Mesendoderm (in vitro differentiated cells): ENCODE measurements around the gene CYP2W1.

Experiments
- DNase-seq: peaks from one replicate; pipeline ENCODE4 v3.0.0; 2013
- H2AK5ac ChIP-seq: 2 replicates; pipeline ENCODE4 v1.6.1; 2013; ENCODE audit warnings: low read length, inconsistent platforms
- H2BK120ac ChIP-seq: 2 replicates; pipeline ENCODE4 v1.6.1; 2013; ENCODE audit warnings: low read depth, mild to moderate bottlenecking, low read length, moderate library complexity, mixed read lengths
- H2BK15ac ChIP-seq: replicated peaks from 2 replicates; pipeline ENCODE4 v1.6.1; 2013; ENCODE audit warnings: low read depth, mild to moderate bottlenecking, moderate library complexity
- H2BK5ac ChIP-seq: 2 replicates; pipeline ENCODE4 v1.6.1; 2013; ENCODE audit warnings: low read length, inconsistent platforms
- H3K18ac ChIP-seq: 2 replicates; pipeline ENCODE4 v1.6.1; 2013; ENCODE audit warnings: mild to moderate bottlenecking, low read length, mixed read lengths
- H3K23ac ChIP-seq: one replicate; pipeline ENCODE4 v1.6.1; 2013; ENCODE audit warnings: low read length
- H3K27ac ChIP-seq: 2 replicates; pipeline ENCODE4 v1.5.1; 2013; ENCODE audit warnings: low read depth, mild to moderate bottlenecking, inconsistent platforms, low read length, moderate library complexity
- H3K27me3 ChIP-seq: 2 replicates; pipeline ENCODE4 v1.6.1; 2013; ENCODE audit warnings: low read length, control low read depth, mild to moderate bottlenecking, inconsistent platforms; ENCODE audit not compliant: insufficient read depth, poor library complexity
- H3K36me3 ChIP-seq: 2 replicates; pipeline ENCODE4 v1.6.1; 2013; ENCODE audit warnings: low read length, inconsistent platforms; ENCODE audit not compliant: control insufficient read depth, insufficient read depth
- H3K4ac ChIP-seq: one replicate; pipeline ENCODE4 v1.6.1; 2013; ENCODE audit warnings: low read depth, mild to moderate bottlenecking, low read length, moderate library complexity
- H3K4me1 ChIP-seq: 2 replicates; pipeline ENCODE4 v1.6.1; 2013; ENCODE audit warnings: low read depth, low read length, inconsistent platforms; ENCODE audit not compliant: control insufficient read depth
- H3K4me2 ChIP-seq: 2 replicates; pipeline ENCODE4 v1.6.1; 2013; ENCODE audit warnings: low read length
- H3K4me3 ChIP-seq: 2 replicates; pipeline ENCODE4 v1.5.1; 2013; ENCODE audit warnings: mild to moderate bottlenecking, low read length
- H3K56ac ChIP-seq: one replicate; pipeline ENCODE4 v1.6.1; 2013; ENCODE audit warnings: low read length
- H3K79me1 ChIP-seq: 2 replicates; pipeline ENCODE4 v1.6.1; 2013; ENCODE audit warnings: low read length, inconsistent platforms
- H3K79me2 ChIP-seq: 2 replicates; pipeline ENCODE4 v1.6.1; 2013; ENCODE audit warnings: mild to moderate bottlenecking, low read length; ENCODE audit not compliant: control insufficient read depth, insufficient read depth
- H3K9ac ChIP-seq: 2 replicates; pipeline ENCODE4 v1.6.1; 2013; ENCODE audit warnings: low read length, inconsistent platforms
- H4K5ac ChIP-seq: one replicate; pipeline ENCODE4 v1.6.1; 2013; ENCODE audit warnings: low read length
- H4K8ac ChIP-seq: one replicate; pipeline ENCODE4 v1.6.1; 2013; ENCODE audit warnings: low read depth, mild to moderate bottlenecking, control low read depth, low read length, moderate library complexity
- WGBS: extraction: QIAGEN DNeasy Blood & Tissue Kit; methylation state at CpG from one replicate; pipeline ENCODE4 v1.1.7; 2013; ENCODE audit warnings: low lambda C conversion rate, missing lambda C conversion rate; ENCODE audit not compliant: insufficient coverage; ENCODE audit errors: extremely low coverage; 5-methylcytosine and 5-hydroxymethylcytosine counted together

CYP2W1 gene

GRCh38 chr7:1028775-1029636 is 46.0 kb downstream of the CYP2W1 start:
- no peak overlapping the region for H2AK5ac ChIP-seq
- WGBS: no CpG with 5 or more reads among the region's 18 CpGs
- no peaks in the 10 kb centered on the region for H3K27me3 ChIP-seq
- H3K79me1 ChIP-seq: no peaks in the 10 kb centered on the region
- H3K27ac ChIP-seq: no peak overlapping the region
- H3K79me2 ChIP-seq: no peaks in the 10 kb centered on the region
- no peak overlapping the region for H4K5ac ChIP-seq
- no peak overlapping the region for H3K4me3 ChIP-seq
- DNase-seq: peak; percentile 92
- H2BK120ac ChIP-seq: no peak overlapping the region
- H3K23ac ChIP-seq: no peak overlapping the region
- H3K18ac ChIP-seq: peak overlapping the region; percentile 23
- H3K56ac ChIP-seq: peak overlapping the region; percentile 82
- no peak overlapping the region for H2BK5ac ChIP-seq
- H3K36me3 ChIP-seq: no peaks in the 10 kb centered on the region
- peak overlapping the region; percentile 60 for H3K9ac ChIP-seq
- H3K4me2 ChIP-seq: no peak overlapping the region
- no peak overlapping the region for H2BK15ac ChIP-seq
- no peaks in the 10 kb centered on the region for H3K4me1 ChIP-seq
- H3K4ac ChIP-seq: no peak overlapping the region
- H4K8ac ChIP-seq: no peak overlapping the region

DNA sequence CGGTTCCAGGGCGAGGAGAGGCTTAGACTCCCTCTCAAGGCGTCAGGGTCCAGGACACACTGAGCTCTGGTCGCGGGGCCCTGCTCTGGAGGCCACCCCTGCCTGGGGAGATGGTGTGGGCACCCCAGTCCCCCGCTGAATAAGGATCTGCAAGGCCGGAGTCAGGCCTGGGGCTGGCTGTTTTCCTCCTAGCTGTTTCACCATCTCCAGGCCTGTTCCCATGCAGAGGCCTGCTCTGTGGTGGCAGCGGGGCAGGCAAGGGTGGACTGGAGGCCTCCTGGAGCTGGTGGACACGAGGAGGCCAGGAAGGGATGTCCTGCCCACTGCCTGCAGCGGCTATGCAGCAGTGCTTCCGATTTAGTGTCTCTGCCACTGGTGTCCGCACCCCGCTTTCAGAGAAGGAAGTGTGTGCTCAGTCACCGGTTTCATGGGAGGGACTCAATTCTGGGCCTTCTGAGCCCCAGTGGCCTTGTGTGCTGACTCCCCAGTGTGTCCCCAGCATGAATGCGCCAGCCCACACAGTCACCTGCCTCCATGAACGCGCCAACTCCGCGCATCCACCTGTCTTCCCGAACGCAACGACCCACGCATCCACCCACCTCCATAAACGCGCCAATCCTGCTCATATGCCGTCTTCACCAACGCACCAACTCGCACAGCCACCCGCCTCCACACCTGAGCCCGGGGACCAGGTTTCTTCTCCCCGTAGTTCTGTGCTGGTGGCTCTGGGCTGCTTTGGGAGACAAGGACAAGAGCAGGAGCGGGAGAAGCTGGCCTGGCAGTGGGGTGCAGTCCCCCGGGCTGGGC is 46.9 kb downstream of the CYP2W1 start:
- no peak for DNase-seq
- no peak overlapping the region for H3K56ac ChIP-seq
- H3K36me3 ChIP-seq: no peaks in the 10 kb centered on the region

GRCh38 chr7:1030444-1031070 is 47.6 kb downstream of the CYP2W1 start:
- no peak overlapping the region for H2BK5ac ChIP-seq
- H4K8ac ChIP-seq: no peak overlapping the region
- no peak overlapping the region for H3K23ac ChIP-seq
- no peak overlapping the region for H3K9ac ChIP-seq
- no peaks in the 10 kb centered on the region for H3K79me1 ChIP-seq
- H2AK5ac ChIP-seq: no peak overlapping the region
- H3K18ac ChIP-seq: no peak overlapping the region
- no peak overlapping the region for H4K5ac ChIP-seq
- H3K27ac ChIP-seq: no peak overlapping the region
- H2BK120ac ChIP-seq: no peak overlapping the region
- no peak overlapping the region for H3K4ac ChIP-seq
- no peaks in the 10 kb centered on the region for H3K36me3 ChIP-seq
- no peak overlapping the region for H2BK15ac ChIP-seq
- H3K4me3 ChIP-seq: no peak overlapping the region
- no peak overlapping the region for H3K56ac ChIP-seq
- no CpG with 5 or more reads among the region's 12 CpGs for WGBS
- H3K79me2 ChIP-seq: no peaks in the 10 kb centered on the region
- DNase-seq: no peak
- H3K4me2 ChIP-seq: no peak overlapping the region
- no peaks in the 10 kb centered on the region for H3K27me3 ChIP-seq
- H3K4me1 ChIP-seq: no peaks in the 10 kb centered on the region

More for the DNA sequence above, 46.9 kb downstream of the CYP2W1 start:
- Histone ChIP-seq H2BK120ac (no peak overlapping the region), H3K79me2 (no peaks in the 10 kb centered on the region), H4K8ac (no peak overlapping the region), H3K4me1 (no peaks in the 10 kb centered on the region), H3K27ac (no peak overlapping the region), H3K4ac (no peak overlapping the region), H2AK5ac (no peak overlapping the region), H3K27me3 (no peaks in the 10 kb centered on the region), H3K4me2 (no peak overlapping the region), H3K79me1 (no peaks in the 10 kb centered on the region), H3K4me3 (no peak overlapping the region), H2BK5ac (no peak overlapping the region), H3K23ac (no peak overlapping the region), H4K5ac (no peak overlapping the region), H3K9ac (no peak overlapping the region), H2BK15ac (no peak overlapping the region), H3K18ac (no peak overlapping the region)
- WGBS: no CpG with 5 or more reads among the region's 33 CpGs

DNA sequence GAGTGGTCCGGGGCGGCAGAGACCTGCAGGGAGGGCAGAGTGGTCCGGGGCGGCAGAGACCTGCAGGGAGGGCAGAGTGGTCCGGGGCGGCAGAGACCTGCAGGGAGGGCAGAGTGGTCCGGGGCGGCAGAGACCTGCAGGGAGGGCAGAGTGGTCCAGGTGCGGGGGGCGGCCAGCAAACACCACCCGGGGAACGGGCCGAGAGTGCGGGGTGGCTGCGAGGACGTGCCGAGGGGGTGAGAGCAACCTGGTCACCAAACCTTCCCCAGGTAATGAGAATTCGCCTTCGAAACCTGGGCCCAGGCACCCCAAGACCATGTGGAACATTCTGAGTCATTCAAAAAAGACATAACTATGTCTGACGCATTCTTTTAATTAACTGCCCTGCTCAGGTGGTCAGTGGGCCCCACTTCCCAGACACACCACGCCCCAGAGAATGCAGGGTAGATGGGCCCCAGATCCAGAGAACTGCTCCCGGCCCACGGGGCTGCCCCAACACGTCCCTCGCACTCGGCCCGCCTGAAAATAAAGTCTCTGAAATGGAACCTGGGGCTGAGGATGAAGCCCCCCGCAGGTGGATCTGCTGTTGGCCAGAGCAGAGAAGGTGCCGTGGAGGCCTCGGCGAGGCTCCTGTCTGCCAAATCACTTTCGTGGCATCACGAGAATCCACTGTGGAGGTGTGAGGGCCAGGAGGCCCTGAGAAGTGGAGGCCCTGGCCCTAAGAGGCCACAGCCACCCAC is 48.9 kb downstream of the CYP2W1 start:
- Histone ChIP-seq H4K8ac (no peak overlapping the region), H3K4me1 (no peaks in the 10 kb centered on the region), H3K56ac (no peak overlapping the region), H3K4ac (no peak overlapping the region), H3K9ac (no peak overlapping the region), H3K4me3 (no peak overlapping the region), H2BK15ac (no peak overlapping the region), H3K79me2 (no peaks in the 10 kb centered on the region), H2BK120ac (no peak overlapping the region), H3K27ac (no peak overlapping the region), H2BK5ac (no peak overlapping the region), H3K23ac (no peak overlapping the region), H3K4me2 (no peak overlapping the region), H4K5ac (no peak overlapping the region), H3K36me3 (no peaks in the 10 kb centered on the region), H3K27me3 (no peaks in the 10 kb centered on the region), H2AK5ac (no peak overlapping the region), H3K18ac (no peak overlapping the region), H3K79me1 (no peaks in the 10 kb centered on the region)
- WGBS: no CpG with 5 or more reads among the region's 33 CpGs
- no peak for DNase-seq

- Histone ChIP-seq H2AK5ac (no peak overlapping the region), H3K4me2 (no peak overlapping the region), H3K36me3 (no peaks in the 10 kb centered on the region), H2BK5ac (no peak overlapping the region), H3K4me3 (no peak overlapping the region), H3K4ac (no peak overlapping the region), H3K18ac (no peak overlapping the region), H3K27ac (no peak overlapping the region), H3K79me2 (no peaks in the 10 kb centered on the region), H4K8ac (no peak overlapping the region), H3K79me1 (no peaks in the 10 kb centered on the region), H2BK120ac (no peak overlapping the region), H3K9ac (no peak overlapping the region), H3K27me3 (no peaks in the 10 kb centered on the region), H3K23ac (no peak overlapping the region), H4K5ac (no peak overlapping the region), H3K56ac (no peak overlapping the region), H2BK15ac (no peak overlapping the region), H3K4me1 (no peaks in the 10 kb centered on the region)
- DNase-seq: no peak
- WGBS: no CpG with 5 or more reads among the region's 25 CpGs
These were observed 49.7 kb downstream of the CYP2W1 start for GRCh38 chr7:1032536-1033181.
